Mucosa of descending colon (tissue), 3 donors: Measurements from ENCODE around the gene GRK5. TPM values are rescaled to one million over a fixed set of nuclear protein-coding genes. Genes with fewer than 3 reads are reported as not detected.

Experiments
- ATAC-seq: fragments of 200-7000 bp; cut with Tn5 transposase; one replicate; pipeline ENCODE4 v1.9.1; 2020; ENCODE audit warnings: mild to moderate bottlenecking, moderate library complexity
- DNase-seq, 3 donors: peaks; one replicate each; pipeline ENCODE4 v3.0.0-alpha.2; 2020
- H3K36me3 ChIP-seq: fragments of 200-600 bp; one replicate; pipeline ENCODE4 v1.8.0; 2021; ENCODE audit warnings: low read depth, mild to moderate bottlenecking
- H3K4me1 ChIP-seq: fragments of 200-600 bp; one replicate; pipeline ENCODE4 v1.8.0; 2021; ENCODE audit warnings: low read depth, mild to moderate bottlenecking
- H3K4me3 ChIP-seq: fragments of 200-600 bp; one replicate; pipeline ENCODE4 v1.8.0; 2021; ENCODE audit warnings: mild to moderate bottlenecking
- H3K9me3 ChIP-seq: fragments of 200-600 bp; one replicate; pipeline ENCODE4 v1.8.0; 2021; ENCODE audit warnings: mild to moderate bottlenecking
- intact Hi-C, 2 donors: fragments of 100-400 bp; cut with DNase I in 1 of 2; cut with micrococcal nuclease in 1 of 2; formaldehyde crosslinking; loops; one replicate each; pipeline versions ENCODE4 v1.11.0 to v1.11.1; 2022; cut with DNase I, micrococcal nuclease
- total RNA-seq, 3 donors: library from RNA; stranded (reverse); fragmentation: NEBNext Ultra II Directional in 2 of 3; extraction: Animal tissue kit (Norgen Biotek cat#: 25700) in 2 of 3; gene quantifications; one replicate each; pipeline versions ENCODE4 v1.2.1 to v1.2.4, GENCODE V29; 2021 to 2023
- TF ChIP-seq, protein P1 (sequence below): fragments of 200-600 bp; IDR thresholded peaks from one replicate; pipeline ENCODE4 v1.8.0; 2022; ENCODE audit warnings: antibody characterized with exemption, mild to moderate bottlenecking
- donor health status: DM: no; HTN: no; CAD: no; lungs with moderate emphysema.
- donor health status: DM: no; HTN: no; CAD: no.
- donor health status: DM: no; HTN: yes; CAD: no.

Gene GRK5
- total RNA-seq, 3 donors from 2014 or later: 6.6 to 27.1 (median 8.3) TPM

DNA sequence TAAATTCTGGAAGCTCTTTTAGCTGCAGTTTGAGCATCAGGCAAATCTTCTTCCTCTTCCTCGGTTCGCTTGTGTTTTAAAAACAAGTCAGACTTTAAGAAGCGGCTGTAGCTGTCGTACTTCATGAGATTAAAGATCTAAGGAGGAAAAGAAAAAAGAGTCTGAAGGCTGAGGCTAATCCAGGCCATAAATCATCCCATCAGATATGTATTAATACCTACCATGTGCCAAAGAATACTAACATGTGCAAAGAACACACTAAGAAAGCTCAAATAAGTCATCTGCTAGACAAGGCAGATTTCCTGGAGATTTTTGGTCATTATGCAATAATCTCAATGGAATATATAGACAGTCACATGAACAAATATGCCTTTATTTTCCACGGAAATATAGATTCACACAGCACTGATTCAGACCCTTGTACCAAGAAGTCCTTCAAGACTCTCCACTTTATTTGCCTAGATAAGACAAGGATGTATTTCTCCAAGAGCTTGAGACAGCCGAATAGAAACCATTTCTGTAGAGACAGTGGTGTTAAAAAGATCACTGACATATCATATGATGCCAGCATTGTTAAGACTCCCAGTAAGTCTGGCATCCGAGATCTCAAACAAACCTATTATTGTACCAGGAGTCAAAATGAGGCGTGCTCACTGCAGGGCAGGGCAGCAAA lies 292.9 kb downstream of the GRK5 start:
- no peaks in the 10 kb centered on the region for H3K9me3 ChIP-seq
- H3K4me1 ChIP-seq: peaks cover 3% of the 10 kb centered on the region
- no peak overlapping the region for H3K4me3 ChIP-seq
- H3K36me3 ChIP-seq: no peaks in the 10 kb centered on the region
- intact Hi-C loops: no loop called here
- TF ChIP-seq, protein P1, sequence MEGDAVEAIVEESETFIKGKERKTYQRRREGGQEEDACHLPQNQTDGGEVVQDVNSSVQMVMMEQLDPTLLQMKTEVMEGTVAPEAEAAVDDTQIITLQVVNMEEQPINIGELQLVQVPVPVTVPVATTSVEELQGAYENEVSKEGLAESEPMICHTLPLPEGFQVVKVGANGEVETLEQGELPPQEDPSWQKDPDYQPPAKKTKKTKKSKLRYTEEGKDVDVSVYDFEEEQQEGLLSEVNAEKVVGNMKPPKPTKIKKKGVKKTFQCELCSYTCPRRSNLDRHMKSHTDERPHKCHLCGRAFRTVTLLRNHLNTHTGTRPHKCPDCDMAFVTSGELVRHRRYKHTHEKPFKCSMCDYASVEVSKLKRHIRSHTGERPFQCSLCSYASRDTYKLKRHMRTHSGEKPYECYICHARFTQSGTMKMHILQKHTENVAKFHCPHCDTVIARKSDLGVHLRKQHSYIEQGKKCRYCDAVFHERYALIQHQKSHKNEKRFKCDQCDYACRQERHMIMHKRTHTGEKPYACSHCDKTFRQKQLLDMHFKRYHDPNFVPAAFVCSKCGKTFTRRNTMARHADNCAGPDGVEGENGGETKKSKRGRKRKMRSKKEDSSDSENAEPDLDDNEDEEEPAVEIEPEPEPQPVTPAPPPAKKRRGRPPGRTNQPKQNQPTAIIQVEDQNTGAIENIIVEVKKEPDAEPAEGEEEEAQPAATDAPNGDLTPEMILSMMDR: no peak
- DNase-seq (no peak), ATAC-seq (no peak)

DNA sequence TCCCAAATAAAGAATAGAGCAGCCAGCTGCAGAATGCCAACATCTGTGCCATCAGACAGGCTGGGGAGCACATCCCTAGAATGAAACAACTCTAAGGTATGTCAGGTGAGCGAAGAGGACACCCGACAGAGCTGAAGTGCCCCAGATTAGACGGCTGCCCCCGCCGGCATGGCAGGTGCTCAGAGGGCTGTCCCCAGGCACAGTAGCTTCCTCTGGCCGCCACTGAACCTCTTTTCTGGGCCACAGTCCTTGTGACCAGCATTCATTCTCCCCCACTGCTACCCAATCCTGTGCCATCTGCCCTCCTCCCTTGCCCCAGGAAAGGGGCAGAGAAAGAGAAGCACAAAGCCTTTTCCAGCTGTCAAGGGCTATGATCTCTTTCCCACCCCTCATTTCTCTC lies 293.4 kb downstream of the GRK5 start:
- H3K4me3 ChIP-seq: no peak overlapping the region
- no peak for ATAC-seq

DNA sequence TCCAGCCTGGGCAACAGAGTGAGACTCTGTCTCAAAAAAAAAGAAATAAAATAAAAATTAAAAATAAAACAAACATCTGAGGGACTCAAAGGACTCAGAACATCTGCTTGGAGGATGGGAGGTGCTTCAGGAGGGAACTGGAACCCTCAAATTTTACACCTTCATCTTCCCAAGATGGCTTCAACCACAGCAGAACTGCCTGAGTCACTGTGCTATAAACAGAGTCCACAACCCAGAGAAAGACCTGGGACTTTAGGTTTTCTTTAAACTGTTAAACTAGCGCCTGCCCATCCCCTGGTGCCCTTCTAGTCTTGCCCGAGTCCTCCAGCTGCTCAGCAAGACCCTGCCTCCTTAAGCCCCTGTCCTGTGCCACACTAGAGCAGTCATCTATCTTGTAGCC lies 294.3 kb downstream of the GRK5 start:
- no peaks in the 10 kb centered on the region for H3K9me3 ChIP-seq
- no peak for ATAC-seq
- intact Hi-C loops: no loop called here

More for the DNA sequence above, 293.4 kb downstream of the GRK5 start:
- TF ChIP-seq, protein P1: no peak
- DNase-seq: no peak
- intact Hi-C loops: no loop called here
- H3K9me3 ChIP-seq: no peaks in the 10 kb centered on the region
- H3K4me1 ChIP-seq: peaks cover 3% of the 10 kb centered on the region
- no peaks in the 10 kb centered on the region for H3K36me3 ChIP-seq

DNA sequence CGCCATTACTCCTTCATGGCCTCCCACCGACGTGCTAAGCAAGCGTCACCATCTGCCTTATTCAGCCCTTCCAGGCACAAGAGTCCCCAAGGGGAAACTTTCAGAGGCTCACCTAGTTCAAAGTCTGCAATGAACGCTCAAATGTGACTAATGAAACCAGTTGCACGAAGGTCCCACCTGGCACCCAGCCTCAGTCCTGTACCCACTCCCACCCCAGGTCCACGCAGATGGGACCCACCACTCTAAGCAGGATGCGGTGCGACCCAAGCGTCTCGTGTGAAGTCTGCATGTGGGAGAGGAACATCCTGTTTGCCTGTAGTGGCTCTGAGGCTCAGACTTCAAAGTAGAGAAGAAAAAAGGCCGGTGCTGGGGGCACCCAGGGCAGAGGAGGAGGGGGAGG lies 294.8 kb downstream of the GRK5 start:
- peaks cover 3% of the 10 kb centered on the region for H3K4me1 ChIP-seq
- H3K4me3 ChIP-seq: no peak overlapping the region
- peak; percentile 38 to 83 (median 60) for DNase-seq
- intact Hi-C loops: no loop called here
- no peaks in the 10 kb centered on the region for H3K9me3 ChIP-seq
- ATAC-seq: peak; percentile 82
- TF ChIP-seq, protein P1: no peak
- no peaks in the 10 kb centered on the region for H3K36me3 ChIP-seq

More for the DNA sequence above, 294.3 kb downstream of the GRK5 start:
- no peak for DNase-seq
- no peak overlapping the region for H3K4me3 ChIP-seq
- H3K36me3 ChIP-seq: no peaks in the 10 kb centered on the region
- TF ChIP-seq, protein P1: no peak
- peaks cover 3% of the 10 kb centered on the region for H3K4me1 ChIP-seq

DNA sequence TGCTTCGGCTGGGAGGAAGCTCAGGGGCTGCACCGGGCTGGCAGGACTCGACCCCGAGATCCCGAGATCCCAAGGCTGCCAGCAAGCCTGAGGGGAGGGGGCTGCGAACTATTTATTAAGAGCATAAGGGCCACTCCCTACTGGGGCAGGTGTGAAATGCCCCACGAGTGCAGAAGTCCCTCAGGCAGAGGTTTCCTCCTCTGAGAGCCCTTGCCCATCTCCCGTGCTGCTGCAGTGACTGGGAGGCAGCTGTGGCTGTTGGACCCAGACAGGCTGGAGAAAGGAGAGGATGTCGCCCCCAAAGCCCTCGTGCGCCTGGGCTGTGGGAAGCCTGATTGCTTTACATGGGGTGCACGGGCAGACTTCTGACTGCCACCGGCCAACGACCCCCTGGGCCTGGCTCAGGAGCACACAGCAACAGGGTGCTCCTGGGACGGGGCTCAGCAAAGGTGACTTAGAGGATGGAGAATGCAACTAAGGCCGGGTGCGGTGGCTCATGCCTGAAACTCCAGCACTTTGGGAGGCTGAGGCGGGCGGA lies 295.3 kb downstream of the GRK5 start:
- intact Hi-C loops: no loop called here
- Histone ChIP-seq H3K4me3 (no peak overlapping the region), H3K9me3 (no peaks in the 10 kb centered on the region), H3K4me1 (no peaks in the 10 kb centered on the region), H3K36me3 (no peaks in the 10 kb centered on the region)
- no peak for DNase-seq
- TF ChIP-seq, protein P1: no peak
- ATAC-seq: no peak
